H7 (cell line): ENCODE data around the gene SPIRE2. TPM values are rescaled to one million over a fixed set of nuclear protein-coding genes. Genes with fewer than 3 reads are reported as not detected.
"Not testable (repeated sequence)": the region's sequence is repeated elsewhere in the genome, so short reads cannot be mapped to it uniquely, and the experiment has no call there.

ENCODE experiments used
- DNase-seq: peaks from one replicate; pipeline ENCODE4 v3.0.0; 2012
- H3K27me3 ChIP-seq: 2 replicates; pipeline ENCODE4 v1.6.0; 2011; ENCODE audit warnings: mild to moderate bottlenecking, low read length; ENCODE audit not compliant: control insufficient read depth, insufficient read depth
- H3K36me3 ChIP-seq: replicated peaks from 2 replicates; pipeline ENCODE4 v1.5.1; 2011; ENCODE audit warnings: low read length; ENCODE audit not compliant: control insufficient read depth, insufficient read depth
- H3K4me3 ChIP-seq: 2 replicates; pipeline ENCODE4 v1.5.1; 2011; ENCODE audit warnings: low read depth, mild to moderate bottlenecking, control low read depth, low read length, moderate library complexity; ENCODE audit not compliant: insufficient read depth
- total RNA-seq: library from RNA; depleted of rRNA; stranded (reverse); fragments of >200 nt; shearing (Covaris generic); gene quantifications from 2 replicates; pipeline ENCODE4 v1.2.3, GENCODE V29; 2014

Gene SPIRE2
- total RNA-seq, 1 experiment from 2014 or later = 9.6 TPM

DNA sequence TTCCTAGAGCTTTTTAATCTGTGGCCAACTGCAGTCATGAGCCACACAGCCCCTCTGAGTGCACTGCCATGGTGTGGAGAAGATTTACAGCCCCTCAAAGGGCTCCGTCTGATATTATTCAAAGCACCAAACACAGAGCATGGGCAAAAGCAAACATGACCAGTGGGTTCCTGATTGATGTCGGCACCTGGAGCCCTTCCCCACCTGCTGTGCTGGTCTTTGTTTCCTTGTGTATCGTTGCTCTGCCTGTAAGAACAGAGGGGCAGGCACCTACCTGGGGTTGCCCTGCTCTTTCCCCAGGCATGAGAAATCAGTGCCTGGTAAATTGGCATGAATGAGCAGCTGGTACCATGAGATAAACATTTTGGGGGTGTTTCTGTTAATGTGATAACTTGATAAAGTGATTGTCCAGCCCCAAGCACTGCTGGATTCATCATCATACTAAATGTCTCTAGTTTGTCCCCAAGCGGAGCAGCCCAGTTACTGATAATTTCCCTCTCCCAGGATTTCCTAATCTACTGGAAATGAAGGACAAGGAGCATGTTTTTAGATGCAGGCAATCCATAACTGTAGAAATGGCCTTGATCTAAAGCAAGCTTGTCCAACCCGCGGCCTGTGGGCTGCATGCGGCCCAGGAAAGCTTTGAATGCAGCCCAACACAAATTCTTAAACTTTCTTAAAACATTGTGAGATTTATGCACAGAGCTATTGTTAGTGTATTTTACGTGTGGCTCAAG lies 5.0 kb upstream of the SPIRE2 start:
- peak; percentile 78 for DNase-seq
- Histone ChIP-seq H3K36me3 (no peaks in the 10 kb centered on the region), H3K27me3 (0 out of 2 replicates have a peak, but pooled peaks cover 1% of the 10 kb centered on the region), H3K4me3 (no peak overlapping the region)

DNA sequence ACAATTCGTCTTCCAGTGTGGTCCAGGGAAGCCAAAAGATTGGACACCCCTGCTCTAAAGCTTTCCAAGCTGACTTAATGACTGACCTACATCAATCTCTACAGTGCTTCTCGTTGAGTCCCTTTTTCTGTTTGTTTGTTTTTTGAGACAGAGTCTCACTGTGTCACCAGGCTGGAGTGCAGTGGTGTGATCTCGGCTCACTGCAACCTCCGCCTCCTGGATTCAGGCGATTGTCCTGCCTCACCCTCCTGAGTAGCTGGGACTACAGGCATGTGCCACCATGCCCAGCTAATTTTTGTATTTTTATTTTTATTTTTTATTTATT lies 4.5 kb upstream of the SPIRE2 start:
- H3K27me3 ChIP-seq, H3K36me3 ChIP-seq, DNase-seq, H3K4me3 ChIP-seq: not testable (repeated sequence)

- no peaks in the 10 kb centered on the region for H3K36me3 ChIP-seq
- H3K4me3 ChIP-seq = no peak overlapping the region
- no peak for DNase-seq
- 0 out of 2 replicates have a peak, but pooled peaks cover 1% of the 10 kb centered on the region for H3K27me3 ChIP-seq
Measured at GRCh38 chr16:89826531-89827382, 1.5 kb upstream of the SPIRE2 start.

GRCh38 chr16:89827383-89828198 lies 684 bp upstream of the SPIRE2 start:
- 0 out of 2 replicates have a peak, but pooled peaks cover 1% of the 10 kb centered on the region for H3K27me3 ChIP-seq
- DNase-seq = peak; percentile 78
- no peaks in the 10 kb centered on the region for H3K36me3 ChIP-seq
- peak overlapping the region; percentile 70 for H3K4me3 ChIP-seq

GRCh38 chr16:89828870-89829629 lies 775 bp downstream of the SPIRE2 start:
- H3K4me3 ChIP-seq = peak overlapping the region; percentile 47
- no peaks in the 10 kb centered on the region for H3K36me3 ChIP-seq
- H3K27me3 ChIP-seq = 0 out of 2 replicates have a peak, but pooled peaks cover 1% of the 10 kb centered on the region
- DNase-seq = peak; percentile 42

DNA sequence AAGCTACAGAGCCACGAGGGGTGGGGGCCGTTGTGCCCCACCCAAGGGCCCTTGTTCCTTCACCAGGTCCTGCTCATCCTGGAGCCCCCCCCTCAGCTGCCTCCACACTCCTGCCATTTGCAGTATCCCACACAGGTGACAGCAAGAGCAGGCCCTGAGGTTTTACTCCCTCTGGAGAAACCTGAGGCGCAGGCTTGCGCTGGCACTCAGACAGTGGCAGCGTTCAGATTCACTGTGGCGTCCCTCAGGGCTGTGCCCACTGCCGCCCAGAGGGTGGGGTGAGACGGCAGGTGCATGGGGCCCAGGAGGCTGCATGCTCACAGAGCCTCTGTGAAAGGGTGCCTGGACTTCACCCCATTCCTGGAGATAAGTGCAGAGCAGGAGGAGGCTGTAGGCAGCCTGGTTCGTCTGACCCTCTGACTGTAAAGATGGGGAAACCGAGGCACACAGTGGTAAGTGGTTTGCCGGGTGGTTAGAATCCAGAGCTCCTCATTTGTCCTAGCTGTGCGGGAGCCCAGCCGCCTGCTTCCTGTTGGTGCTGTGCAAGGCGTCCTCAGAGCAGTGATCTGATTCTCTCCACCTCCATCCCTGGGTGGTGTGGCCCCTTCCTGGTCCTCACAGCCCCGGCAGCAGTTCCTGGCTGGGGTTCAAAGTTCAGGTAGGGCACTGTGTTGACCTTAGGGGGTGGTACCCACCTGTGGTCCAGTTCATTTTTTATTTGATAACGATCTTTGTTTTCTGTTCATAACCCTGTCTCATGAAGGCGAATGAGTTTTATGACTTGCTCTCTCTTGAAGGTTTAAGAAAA lies 1.6 kb downstream of the SPIRE2 start:
- Histone ChIP-seq H3K36me3 (no peaks in the 10 kb centered on the region), H3K27me3 (0 out of 2 replicates have a peak, but pooled peaks cover 1% of the 10 kb centered on the region), H3K4me3 (no peak overlapping the region)
- DNase-seq = no peak

- Histone ChIP-seq H3K36me3 (no peaks in the 10 kb centered on the region), H3K27me3 (0 out of 2 replicates have a peak, but pooled peaks cover 1% of the 10 kb centered on the region), H3K4me3 (no peak overlapping the region)
- peak; percentile 36 for DNase-seq
Measured at GRCh38 chr16:89831810-89832328, 3.6 kb downstream of the SPIRE2 start.

- not testable (repeated sequence) for H3K36me3 ChIP-seq, H3K4me3 ChIP-seq, H3K27me3 ChIP-seq
- DNase-seq = peak; percentile 22
Measured at GRCh38 chr16:89833664-89834363, 5.5 kb downstream of the SPIRE2 start.

- not testable (repeated sequence) for H3K4me3 ChIP-seq, H3K27me3 ChIP-seq, H3K36me3 ChIP-seq, DNase-seq
Measured at GRCh38 chr16:89834813-89835363, 6.6 kb downstream of the SPIRE2 start.

DNA sequence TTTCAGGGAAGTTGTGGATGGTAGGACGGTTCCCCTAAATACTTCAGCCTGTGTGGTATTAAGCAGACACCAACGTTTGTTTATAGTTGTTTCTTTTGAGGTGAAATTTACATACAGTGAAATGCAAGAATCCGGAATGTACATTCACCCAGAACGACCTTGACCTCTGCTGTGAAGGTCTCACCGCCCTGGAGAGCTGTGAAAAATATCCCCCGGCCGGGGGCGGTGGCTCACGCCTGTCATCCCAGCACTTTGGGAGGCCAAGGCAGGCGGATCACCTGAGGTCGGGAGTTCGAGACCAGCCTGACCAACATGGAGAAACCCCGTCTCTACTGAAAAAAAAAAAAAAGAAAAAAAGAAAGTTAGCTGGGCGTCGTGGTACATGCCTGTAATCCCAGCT lies 8.2 kb downstream of the SPIRE2 start:
- H3K27me3 ChIP-seq, H3K4me3 ChIP-seq, DNase-seq: not testable (repeated sequence)

DNA sequence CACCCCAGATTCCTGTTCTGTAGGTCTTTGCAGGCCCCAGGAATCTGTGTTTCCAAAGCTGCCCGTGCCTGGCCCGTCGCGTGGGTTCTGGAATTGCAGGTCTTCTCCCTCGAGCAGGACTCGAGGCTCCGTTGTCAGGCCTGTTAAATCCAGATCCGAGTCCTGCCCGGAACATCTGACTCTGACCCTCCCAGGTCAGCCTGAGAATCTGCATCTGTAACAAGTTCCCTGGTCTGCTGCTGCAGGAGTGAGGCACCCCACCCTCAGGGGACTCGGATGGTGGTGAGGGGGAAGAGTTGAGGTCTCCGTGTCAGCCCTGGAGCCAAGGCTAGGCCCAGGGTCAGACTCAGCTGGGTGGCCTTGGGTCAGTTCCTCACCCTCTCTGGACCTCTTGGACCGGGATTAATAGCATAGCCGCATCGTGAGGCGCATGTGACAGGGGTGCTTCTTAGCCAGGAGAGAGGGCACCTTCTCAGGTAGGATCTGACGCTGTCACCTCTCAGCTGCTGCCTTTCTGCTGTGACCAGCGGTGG lies 8.8 kb downstream of the SPIRE2 start:
- no peak overlapping the region for H3K4me3 ChIP-seq
- no peaks in the 10 kb centered on the region for H3K36me3 ChIP-seq
- no peaks in the 10 kb centered on the region for H3K27me3 ChIP-seq
- peak; percentile 28 for DNase-seq

More for the DNA sequence above, 8.2 kb downstream of the SPIRE2 start:
- H3K36me3 ChIP-seq = not testable (repeated sequence)

DNA sequence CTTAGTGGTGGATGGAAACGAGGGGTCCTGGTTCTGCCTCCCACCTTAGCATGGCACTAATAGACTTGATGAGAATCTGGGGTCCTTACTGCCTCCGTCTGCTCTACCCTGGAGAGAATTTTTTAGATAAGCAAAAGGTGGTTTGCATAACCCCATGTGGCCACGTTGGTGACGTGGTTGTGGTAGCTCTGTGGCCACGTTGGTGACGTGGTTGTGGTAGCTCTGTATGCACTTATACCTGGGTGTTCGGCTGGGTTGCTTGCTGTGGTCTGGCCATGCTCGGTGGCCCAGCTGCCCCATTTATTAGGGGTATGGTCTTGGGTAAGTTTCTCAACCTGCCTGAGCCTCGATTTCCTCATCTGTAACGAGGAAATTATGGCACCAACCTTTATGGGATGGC lies 13.0 kb downstream of the SPIRE2 start:
- no peaks in the 10 kb centered on the region for H3K36me3 ChIP-seq
- DNase-seq = peak; percentile 31
- H3K27me3 ChIP-seq = no peaks in the 10 kb centered on the region
- no peak overlapping the region for H3K4me3 ChIP-seq
